Measurements from ENCODE around the gene PCDHGB2. TPM values are rescaled to one million over a fixed set of nuclear protein-coding genes. Genes with fewer than 3 reads are reported as not detected.

The PCDHGB2 gene
- total and polyA plus RNA-seq, 2 experiments from 2014 or later = 1.2 to 5.8 TPM

- TF ChIP-seq, protein P1, sequence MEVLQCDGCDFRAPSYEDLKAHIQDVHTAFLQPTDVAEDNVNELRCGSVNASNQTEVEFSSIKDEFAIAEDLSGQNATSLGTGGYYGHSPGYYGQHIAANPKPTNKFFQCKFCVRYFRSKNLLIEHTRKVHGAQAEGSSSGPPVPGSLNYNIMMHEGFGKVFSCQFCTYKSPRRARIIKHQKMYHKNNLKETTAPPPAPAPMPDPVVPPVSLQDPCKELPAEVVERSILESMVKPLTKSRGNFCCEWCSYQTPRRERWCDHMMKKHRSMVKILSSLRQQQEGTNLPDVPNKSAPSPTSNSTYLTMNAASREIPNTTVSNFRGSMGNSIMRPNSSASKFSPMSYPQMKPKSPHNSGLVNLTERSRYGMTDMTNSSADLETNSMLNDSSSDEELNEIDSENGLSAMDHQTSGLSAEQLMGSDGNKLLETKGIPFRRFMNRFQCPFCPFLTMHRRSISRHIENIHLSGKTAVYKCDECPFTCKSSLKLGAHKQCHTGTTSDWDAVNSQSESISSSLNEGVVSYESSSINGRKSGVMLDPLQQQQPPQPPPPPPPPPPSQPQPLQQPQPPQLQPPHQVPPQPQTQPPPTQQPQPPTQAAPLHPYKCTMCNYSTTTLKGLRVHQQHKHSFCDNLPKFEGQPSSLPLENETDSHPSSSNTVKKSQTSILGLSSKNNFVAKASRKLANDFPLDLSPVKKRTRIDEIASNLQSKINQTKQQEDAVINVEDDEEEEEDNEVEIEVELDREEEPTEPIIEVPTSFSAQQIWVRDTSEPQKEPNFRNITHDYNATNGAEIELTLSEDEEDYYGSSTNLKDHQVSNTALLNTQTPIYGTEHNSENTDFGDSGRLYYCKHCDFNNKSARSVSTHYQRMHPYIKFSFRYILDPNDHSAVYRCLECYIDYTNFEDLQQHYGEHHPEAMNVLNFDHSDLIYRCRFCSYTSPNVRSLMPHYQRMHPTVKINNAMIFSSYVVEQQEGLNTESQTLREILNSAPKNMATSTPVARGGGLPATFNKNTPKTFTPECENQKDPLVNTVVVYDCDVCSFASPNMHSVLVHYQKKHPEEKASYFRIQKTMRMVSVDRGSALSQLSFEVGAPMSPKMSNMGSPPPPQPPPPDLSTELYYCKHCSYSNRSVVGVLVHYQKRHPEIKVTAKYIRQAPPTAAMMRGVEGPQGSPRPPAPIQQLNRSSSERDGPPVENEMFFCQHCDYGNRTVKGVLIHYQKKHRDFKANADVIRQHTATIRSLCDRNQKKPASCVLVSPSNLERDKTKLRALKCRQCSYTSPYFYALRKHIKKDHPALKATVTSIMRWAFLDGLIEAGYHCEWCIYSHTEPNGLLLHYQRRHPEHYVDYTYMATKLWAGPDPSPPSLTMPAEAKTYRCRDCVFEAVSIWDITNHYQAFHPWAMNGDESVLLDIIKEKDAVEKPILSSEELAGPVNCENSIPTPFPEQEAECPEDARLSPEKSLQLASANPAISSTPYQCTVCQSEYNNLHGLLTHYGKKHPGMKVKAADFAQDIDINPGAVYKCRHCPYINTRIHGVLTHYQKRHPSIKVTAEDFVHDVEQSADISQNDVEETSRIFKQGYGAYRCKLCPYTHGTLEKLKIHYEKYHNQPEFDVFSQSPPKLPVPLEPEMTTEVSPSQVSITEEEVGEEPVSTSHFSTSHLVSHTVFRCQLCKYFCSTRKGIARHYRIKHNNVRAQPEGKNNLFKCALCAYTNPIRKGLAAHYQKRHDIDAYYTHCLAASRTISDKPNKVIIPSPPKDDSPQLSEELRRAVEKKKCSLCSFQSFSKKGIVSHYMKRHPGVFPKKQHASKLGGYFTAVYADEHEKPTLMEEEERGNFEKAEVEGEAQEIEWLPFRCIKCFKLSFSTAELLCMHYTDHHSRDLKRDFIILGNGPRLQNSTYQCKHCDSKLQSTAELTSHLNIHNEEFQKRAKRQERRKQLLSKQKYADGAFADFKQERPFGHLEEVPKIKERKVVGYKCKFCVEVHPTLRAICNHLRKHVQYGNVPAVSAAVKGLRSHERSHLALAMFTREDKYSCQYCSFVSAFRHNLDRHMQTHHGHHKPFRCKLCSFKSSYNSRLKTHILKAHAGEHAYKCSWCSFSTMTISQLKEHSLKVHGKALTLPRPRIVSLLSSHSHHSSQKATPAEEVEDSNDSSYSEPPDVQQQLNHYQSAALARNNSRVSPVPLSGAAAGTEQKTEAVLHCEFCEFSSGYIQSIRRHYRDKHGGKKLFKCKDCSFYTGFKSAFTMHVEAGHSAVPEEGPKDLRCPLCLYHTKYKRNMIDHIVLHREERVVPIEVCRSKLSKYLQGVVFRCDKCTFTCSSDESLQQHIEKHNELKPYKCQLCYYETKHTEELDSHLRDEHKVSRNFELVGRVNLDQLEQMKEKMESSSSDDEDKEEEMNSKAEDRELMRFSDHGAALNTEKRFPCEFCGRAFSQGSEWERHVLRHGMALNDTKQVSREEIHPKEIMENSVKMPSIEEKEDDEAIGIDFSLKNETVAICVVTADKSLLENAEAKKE (CRISPR knock-in tag; IDR thresholded peaks at IDR 0.05) = no peak
- no peak for TF ChIP-seq POLR2AphosphoS5 (IDR thresholded peaks at IDR 0.05; ENCODE audit: low read depth)
- TF ChIP-seq JUNB (IDR thresholded peaks at IDR 0.05; ENCODE audit: unreplicated experiment) = no peak
- no peak for TF ChIP-seq ZNF114 (CRISPR knock-in tag; IDR thresholded peaks at IDR 0.05)
- TF ChIP-seq EZH2 (IDR thresholded peaks at IDR 0.05; ENCODE audit: low read depth, unreplicated experiment) = no peak
- TF ChIP-seq, protein P2, sequence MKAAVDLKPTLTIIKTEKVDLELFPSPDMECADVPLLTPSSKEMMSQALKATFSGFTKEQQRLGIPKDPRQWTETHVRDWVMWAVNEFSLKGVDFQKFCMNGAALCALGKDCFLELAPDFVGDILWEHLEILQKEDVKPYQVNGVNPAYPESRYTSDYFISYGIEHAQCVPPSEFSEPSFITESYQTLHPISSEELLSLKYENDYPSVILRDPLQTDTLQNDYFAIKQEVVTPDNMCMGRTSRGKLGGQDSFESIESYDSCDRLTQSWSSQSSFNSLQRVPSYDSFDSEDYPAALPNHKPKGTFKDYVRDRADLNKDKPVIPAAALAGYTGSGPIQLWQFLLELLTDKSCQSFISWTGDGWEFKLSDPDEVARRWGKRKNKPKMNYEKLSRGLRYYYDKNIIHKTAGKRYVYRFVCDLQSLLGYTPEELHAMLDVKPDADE (IDR thresholded peaks at IDR 0.05) = no peak
- no peak for TF ChIP-seq ZNF331 (CRISPR knock-in tag; IDR thresholded peaks at IDR 0.05; ENCODE audit: low read depth)
- TF ChIP-seq STAT1 (IDR thresholded peaks at IDR 0.05; ENCODE audit: unreplicated experiment) = no peak
- no peak for TF ChIP-seq EZH2phosphoT487 (IDR thresholded peaks at IDR 0.05; ENCODE audit: unreplicated experiment)
- TF ChIP-seq NANOG (IDR thresholded peaks at IDR 0.05; ENCODE audit: borderline replicate concordance) = no peak
- TF ChIP-seq CREB1 (CRISPR knock-in tag; IDR thresholded peaks at IDR 0.05; ENCODE audit: low read depth) = no peak
Measured at GRCh38 chr5:141384471-141385267, 24.9 kb downstream of the PCDHGB2 start (continued).

All from GM23338 (cell line).